Measurements from ENCODE around the gene CSF2.
A peak's percentile ranks its signal among the peaks of the same experiment; 100 is the strongest.

The CSF2 gene

DNA sequence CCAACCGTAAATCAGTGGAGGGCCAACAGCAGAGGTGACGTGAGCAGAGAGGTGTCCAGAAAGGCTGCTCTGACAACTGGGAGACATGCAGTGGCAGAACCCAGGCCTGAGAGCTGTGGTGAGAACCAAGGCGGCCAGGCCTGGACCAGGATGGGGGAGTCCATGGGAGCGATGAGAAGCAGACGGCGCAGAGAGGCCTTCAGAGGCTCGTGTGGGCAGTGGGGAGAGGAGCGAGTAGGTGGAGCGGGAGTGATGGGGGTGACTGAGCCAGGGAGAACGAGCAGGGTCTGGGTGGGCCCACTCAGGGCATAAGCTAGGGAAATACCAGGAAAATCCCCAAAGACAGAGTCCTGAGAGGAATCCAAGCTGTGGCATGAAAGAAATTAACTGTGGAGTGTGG, 21.1 kb upstream of the CSF2 start:
- Mint-ChIP-seq H3K27me3 (ENCODE audit: low read depth, poor library complexity) (peaks cover 8% of the 10 kb centered on the region), H3K9me3 (no peaks in the 10 kb centered on the region), H3K4me1 (peaks cover 10% of the 10 kb centered on the region), H3K27ac (no peak overlapping the region), H3K4me3 (peak overlapping the region; percentile 31), H3K36me3 (ENCODE audit: low read depth) (no peaks in the 10 kb centered on the region)
- TF ChIP-seq, protein P1, sequence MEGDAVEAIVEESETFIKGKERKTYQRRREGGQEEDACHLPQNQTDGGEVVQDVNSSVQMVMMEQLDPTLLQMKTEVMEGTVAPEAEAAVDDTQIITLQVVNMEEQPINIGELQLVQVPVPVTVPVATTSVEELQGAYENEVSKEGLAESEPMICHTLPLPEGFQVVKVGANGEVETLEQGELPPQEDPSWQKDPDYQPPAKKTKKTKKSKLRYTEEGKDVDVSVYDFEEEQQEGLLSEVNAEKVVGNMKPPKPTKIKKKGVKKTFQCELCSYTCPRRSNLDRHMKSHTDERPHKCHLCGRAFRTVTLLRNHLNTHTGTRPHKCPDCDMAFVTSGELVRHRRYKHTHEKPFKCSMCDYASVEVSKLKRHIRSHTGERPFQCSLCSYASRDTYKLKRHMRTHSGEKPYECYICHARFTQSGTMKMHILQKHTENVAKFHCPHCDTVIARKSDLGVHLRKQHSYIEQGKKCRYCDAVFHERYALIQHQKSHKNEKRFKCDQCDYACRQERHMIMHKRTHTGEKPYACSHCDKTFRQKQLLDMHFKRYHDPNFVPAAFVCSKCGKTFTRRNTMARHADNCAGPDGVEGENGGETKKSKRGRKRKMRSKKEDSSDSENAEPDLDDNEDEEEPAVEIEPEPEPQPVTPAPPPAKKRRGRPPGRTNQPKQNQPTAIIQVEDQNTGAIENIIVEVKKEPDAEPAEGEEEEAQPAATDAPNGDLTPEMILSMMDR (IDR thresholded peaks at IDR 0.05) = no peak
- no peak for DNase-seq

DNA sequence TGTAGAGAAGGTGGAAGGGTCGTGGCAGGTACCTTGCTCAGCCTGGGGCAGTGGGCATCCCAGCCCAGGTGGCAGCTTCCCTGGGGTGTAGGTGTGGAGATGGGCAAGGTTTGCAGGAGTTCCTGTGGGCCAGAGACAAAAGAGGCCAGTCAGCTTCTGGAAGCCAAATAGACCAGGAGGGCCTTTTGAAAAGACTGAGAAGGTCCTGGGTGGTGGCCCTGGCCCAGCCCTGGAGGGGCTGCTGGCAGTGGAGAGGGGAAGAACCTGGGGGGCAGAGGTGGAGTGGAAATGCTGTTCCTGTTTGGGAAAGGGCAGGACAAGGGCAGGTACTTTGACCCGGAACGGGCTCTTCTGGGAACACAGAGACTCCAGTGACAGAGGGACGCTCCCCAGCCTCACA, 20.1 kb upstream of the CSF2 start:
- Mint-ChIP-seq H3K27ac (no peak overlapping the region), H3K4me3 (no peak overlapping the region), H3K9me3 (no peaks in the 10 kb centered on the region), H3K27me3 (ENCODE audit: low read depth, poor library complexity) (peaks cover 8% of the 10 kb centered on the region), H3K36me3 (ENCODE audit: low read depth) (no peaks in the 10 kb centered on the region), H3K4me1 (peaks cover 10% of the 10 kb centered on the region)
- TF ChIP-seq, protein P1 (IDR thresholded peaks at IDR 0.05) = no peak
- no peak for DNase-seq

DNA sequence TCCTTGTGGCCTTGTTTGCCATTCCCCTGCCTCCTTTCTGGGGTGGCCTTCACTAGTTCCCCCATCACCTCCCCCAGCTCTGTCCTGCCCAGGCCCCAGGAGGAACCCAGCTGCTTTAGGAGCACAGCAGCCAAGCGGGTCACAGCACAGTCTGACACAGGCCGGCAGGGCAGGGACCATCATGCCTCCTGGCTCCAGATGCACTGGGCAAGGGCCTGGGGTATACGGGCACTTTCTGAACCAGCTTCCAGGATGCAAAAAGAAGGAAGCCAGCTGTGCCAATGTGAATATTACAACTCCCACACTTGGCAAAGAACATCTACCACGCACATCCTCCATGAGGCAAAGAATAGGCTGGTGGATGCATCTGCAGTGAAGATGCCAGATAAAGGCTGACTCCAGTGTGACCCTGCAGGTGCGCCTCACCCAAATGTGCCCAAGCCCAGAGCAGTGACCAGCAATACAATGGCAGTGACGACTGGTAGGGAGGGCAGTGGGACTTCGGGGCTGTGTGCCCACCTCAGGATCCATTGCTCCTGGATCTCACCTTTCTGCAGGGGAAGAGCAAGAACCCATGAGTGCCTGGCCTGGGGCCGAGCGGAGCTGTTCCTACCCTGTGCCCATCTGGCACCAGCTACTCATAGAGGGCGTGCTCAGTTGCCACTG, 19.4 kb upstream of the CSF2 start:
- TF ChIP-seq, protein P1 (IDR thresholded peaks at IDR 0.05) = no peak
- Mint-ChIP-seq H3K27me3 (ENCODE audit: low read depth, poor library complexity) (peaks cover 8% of the 10 kb centered on the region), H3K4me3 (no peak overlapping the region)

DNA sequence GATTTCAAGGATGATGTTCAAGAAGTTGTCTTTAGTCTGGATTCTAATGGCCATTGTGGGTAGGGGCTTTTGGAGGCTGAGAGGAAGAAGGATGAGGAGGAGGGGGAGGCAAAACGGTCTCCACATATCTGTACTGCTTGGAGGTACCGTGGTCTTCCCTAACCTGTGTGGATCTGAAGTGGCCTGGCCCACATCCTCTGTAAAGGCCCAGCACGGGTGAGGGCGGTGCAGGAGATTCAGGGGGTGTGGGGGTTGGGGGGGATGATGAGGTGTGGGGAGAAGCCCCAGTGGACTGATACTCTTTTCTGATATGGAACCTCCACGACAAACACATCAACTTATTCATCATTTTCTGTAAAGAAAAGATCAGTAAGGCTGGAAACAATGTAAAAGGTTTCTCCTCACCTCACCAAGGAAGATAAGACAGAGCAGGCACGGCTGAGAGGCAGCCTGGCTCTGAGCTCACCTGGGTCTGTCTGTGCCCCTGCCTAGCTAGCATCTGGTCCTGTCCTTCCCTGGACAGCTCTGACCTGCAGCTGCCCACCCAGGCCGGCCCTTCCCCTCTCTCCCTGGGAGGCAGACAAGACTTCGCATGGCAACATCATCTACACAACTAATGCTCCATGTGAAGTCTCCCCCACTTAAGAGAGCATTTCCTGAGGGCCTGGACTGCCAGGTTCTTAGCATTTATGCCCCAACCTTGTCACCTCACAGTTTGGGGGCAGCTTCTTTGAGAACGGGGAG, 18.7 kb upstream of the CSF2 start:
- peaks cover 8% of the 10 kb centered on the region for H3K27me3 Mint-ChIP-seq (ENCODE audit: low read depth, poor library complexity)
- peaks cover 10% of the 10 kb centered on the region for H3K4me1 Mint-ChIP-seq

More for the DNA sequence above, 19.4 kb upstream of the CSF2 start:
- no peaks in the 10 kb centered on the region for H3K36me3 Mint-ChIP-seq (ENCODE audit: low read depth)
- peaks cover 10% of the 10 kb centered on the region for H3K4me1 Mint-ChIP-seq
- H3K9me3 Mint-ChIP-seq = no peaks in the 10 kb centered on the region
- no peak for DNase-seq
- no peak overlapping the region for H3K27ac Mint-ChIP-seq

DNA sequence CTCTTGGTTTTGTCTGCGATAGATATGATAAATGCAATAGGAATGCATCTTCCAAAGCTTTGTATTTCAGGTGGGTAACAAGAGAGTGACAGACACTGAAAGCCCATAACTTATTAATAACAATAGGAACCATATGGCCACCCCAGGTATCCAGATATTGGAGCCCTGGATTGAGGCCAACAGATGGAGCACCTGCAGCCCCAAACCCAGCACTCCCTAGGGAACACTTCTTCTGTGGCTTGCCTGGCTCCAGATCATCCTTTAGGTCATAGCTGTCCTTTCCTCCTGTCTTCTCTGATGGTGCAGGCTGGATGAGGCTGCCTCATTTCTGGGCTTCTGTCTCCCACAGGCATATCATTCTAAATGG, 18.2 kb upstream of the CSF2 start:
- H3K4me1 Mint-ChIP-seq = peaks cover 10% of the 10 kb centered on the region
- H3K36me3 Mint-ChIP-seq (ENCODE audit: low read depth) = no peaks in the 10 kb centered on the region
- no peak overlapping the region for H3K27ac Mint-ChIP-seq
- H3K27me3 Mint-ChIP-seq (ENCODE audit: low read depth, poor library complexity) = peaks cover 4% of the 10 kb centered on the region
- no peaks in the 10 kb centered on the region for H3K9me3 Mint-ChIP-seq
- no peak overlapping the region for H3K4me3 Mint-ChIP-seq
- DNase-seq = no peak
- TF ChIP-seq, protein P1 (IDR thresholded peaks at IDR 0.05) = no peak

More for the DNA sequence above, 18.7 kb upstream of the CSF2 start:
- Mint-ChIP-seq H3K9me3 (no peaks in the 10 kb centered on the region), H3K36me3 (ENCODE audit: low read depth) (no peaks in the 10 kb centered on the region), H3K4me3 (no peak overlapping the region), H3K27ac (no peak overlapping the region)
- no peak for DNase-seq
- TF ChIP-seq, protein P1 (IDR thresholded peaks at IDR 0.05) = no peak
